Measurements from ENCODE around the gene PSMB5.

The PSMB5 gene

DNA sequence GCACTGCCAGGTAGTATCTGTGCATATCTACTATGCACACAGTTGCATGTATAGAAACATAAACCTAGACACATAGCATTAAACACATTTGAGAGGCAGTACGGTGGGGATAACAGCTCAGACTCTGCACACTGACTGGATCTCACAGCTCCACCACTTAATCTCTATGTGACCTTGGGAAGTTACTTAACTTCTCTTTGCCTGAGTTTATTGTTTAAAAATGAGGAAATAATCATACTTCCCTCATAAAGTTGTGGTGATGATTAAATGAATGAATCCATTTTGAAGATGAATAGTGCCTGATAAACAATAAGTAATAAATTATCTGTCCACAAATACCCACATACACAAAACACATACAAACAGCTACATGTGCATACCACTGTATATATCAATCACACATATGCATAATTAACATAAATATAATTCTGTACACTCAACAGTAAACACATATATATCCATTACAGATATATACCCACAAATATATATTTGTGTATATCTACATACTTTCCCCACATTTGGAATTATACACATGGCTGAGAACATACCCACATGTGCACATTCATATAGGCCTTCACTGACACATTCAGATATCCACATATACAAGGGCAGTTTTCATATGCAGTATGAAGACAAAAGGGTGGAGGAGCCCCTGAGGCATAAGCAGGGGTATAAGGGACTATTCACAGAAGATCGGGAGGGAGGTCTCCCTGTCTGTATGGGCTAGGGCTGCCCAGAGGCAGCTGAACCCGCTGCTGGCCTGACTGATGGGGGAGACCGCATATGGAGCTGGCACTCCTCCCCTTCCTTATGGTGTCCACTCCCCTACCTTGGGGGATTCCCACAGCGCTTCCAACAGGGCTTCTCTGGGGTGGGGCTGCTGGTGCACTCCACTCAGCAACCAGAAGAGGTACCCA lies 16.7 kb upstream of the PSMB5 start:
- WGBS, 2 donors (ENCODE audit: extremely low coverage in 2 of 2, insufficient read length in 2 of 2, insufficient replicate concordance in 1 of 2), result no CpG with 5 or more reads among the region's 5 CpGs
- Histone ChIP-seq H3K4me3 (ENCODE audit: low read length in 2 of 2) (no peak overlapping the region), H2BK5ac (ENCODE audit: low read length) (no peak overlapping the region), H3K18ac (ENCODE audit: low read length) (no peak overlapping the region), H3K4me2 (ENCODE audit: insufficient read depth, low read length, poor library complexity, severe bottlenecking) (no peak overlapping the region), H3K4me1 (ENCODE audit: control insufficient read depth in 2 of 2, insufficient read depth in 1 of 2, low read depth in 1 of 2, low read length in 2 of 2) (peaks cover 1 to 6% of the 10 kb centered on the region in 2 donors), H3K23ac (ENCODE audit: low read depth, low read length, poor library complexity) (no peak overlapping the region), H3K9ac (ENCODE audit: low read depth, low read length, poor library complexity) (no peak overlapping the region), H3K4ac (ENCODE audit: low read length) (no peak overlapping the region), H4K8ac (ENCODE audit: low read depth, low read length) (no peak overlapping the region), H2BK120ac (ENCODE audit: low read depth, low read length) (no peak overlapping the region), H2AK5ac (ENCODE audit: low read depth, low read length) (no peak overlapping the region), H4K91ac (ENCODE audit: low read depth, low read length, poor library complexity) (no peak overlapping the region), H2BK15ac (ENCODE audit: low read length) (no peak overlapping the region), H2BK12ac (ENCODE audit: low read length) (no peak overlapping the region), H3K79me1 (ENCODE audit: low read depth, low read length) (peaks cover 9% of the 10 kb centered on the region), H3K36me3 (replicated peaks in 1 of 2; ENCODE audit: control insufficient read depth in 2 of 2, insufficient read depth in 2 of 2, low read length in 2 of 2) (peaks cover 38 to 79% of the 10 kb centered on the region in 2 donors), H3K9me3 (replicated peaks in 1 of 2; ENCODE audit: control insufficient read depth in 2 of 2, insufficient read depth in 1 of 2, low read depth in 1 of 2, low read length in 2 of 2) (peaks cover 3 to 9% of the 10 kb centered on the region in 2 donors), H3K14ac (ENCODE audit: low read length) (no peak overlapping the region), H3K27me3 (ENCODE audit: control insufficient read depth in 3 of 3, insufficient read depth in 3 of 3, low read depth in 1 of 3, low read length in 3 of 3) (no peaks in the 10 kb centered on the region), H2AFZ (ENCODE audit: low read length) (no peak overlapping the region), H3K27ac (replicated peaks; ENCODE audit: low read length) (no peak overlapping the region)
- DNase-seq (ENCODE audit: low spot score), result no peak

DNA sequence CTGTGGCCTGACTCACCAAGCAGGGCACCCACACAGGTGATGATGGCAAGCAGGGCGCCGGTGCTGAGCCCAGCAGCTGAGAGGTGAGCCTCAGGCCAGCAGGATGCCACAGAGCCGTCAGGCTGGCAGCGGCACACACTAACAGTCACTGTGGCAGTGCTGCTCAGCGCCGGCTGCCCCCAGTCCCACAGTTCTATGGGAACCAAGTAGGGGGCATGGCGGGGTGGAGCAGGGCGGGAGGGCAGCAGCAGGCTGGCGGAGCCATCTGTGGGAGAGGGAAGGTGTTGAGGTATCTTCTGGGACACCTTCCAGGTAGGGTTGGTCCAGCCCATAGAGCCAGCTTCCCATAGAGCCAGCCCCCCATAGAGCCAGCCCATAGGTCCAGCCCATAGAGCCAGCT lies 14.3 kb upstream of the PSMB5 start:
- Histone ChIP-seq H3K4me2 (ENCODE audit: insufficient read depth, low read length, poor library complexity, severe bottlenecking) (no peak overlapping the region), H3K18ac (ENCODE audit: low read length) (no peak overlapping the region), H4K91ac (ENCODE audit: low read depth, low read length, poor library complexity) (no peak overlapping the region), H4K8ac (ENCODE audit: low read depth, low read length) (no peak overlapping the region), H3K36me3 (replicated peaks in 1 of 2; ENCODE audit: control insufficient read depth in 2 of 2, insufficient read depth in 2 of 2, low read length in 2 of 2) (peaks cover 34 to 65% of the 10 kb centered on the region in 2 donors), H3K27me3 (ENCODE audit: control insufficient read depth in 3 of 3, insufficient read depth in 3 of 3, low read depth in 1 of 3, low read length in 3 of 3) (no peaks in the 10 kb centered on the region), H3K27ac (replicated peaks; ENCODE audit: low read length) (no peak overlapping the region), H3K4me1 (ENCODE audit: control insufficient read depth in 2 of 2, insufficient read depth in 1 of 2, low read depth in 1 of 2, low read length in 2 of 2) (peaks cover 1 to 3% of the 10 kb centered on the region in 2 donors), H3K79me1 (ENCODE audit: low read depth, low read length) (peaks cover 3% of the 10 kb centered on the region), H3K23ac (ENCODE audit: low read depth, low read length, poor library complexity) (peak overlapping the region; percentile 6), H2BK120ac (ENCODE audit: low read depth, low read length) (no peak overlapping the region), H3K4ac (ENCODE audit: low read length) (no peak overlapping the region), H3K9me3 (replicated peaks in 1 of 2; ENCODE audit: control insufficient read depth in 2 of 2, insufficient read depth in 1 of 2, low read depth in 1 of 2, low read length in 2 of 2) (peaks cover 3 to 9% of the 10 kb centered on the region in 2 donors), H2AK5ac (ENCODE audit: low read depth, low read length) (no peak overlapping the region), H2BK5ac (ENCODE audit: low read length) (no peak overlapping the region), H3K4me3 (ENCODE audit: low read length in 2 of 2) (no peak overlapping the region), H2BK15ac (ENCODE audit: low read length) (no peak overlapping the region), H3K14ac (ENCODE audit: low read length) (no peak overlapping the region), H3K9ac (ENCODE audit: low read depth, low read length, poor library complexity) (no peak overlapping the region), H2BK12ac (ENCODE audit: low read length) (no peak overlapping the region), H2AFZ (ENCODE audit: low read length) (no peak overlapping the region)
- DNase-seq (ENCODE audit: low spot score), result no peak
- WGBS, 2 donors (ENCODE audit: extremely low coverage in 2 of 2, insufficient read length in 2 of 2, insufficient replicate concordance in 1 of 2), result no CpG with 5 or more reads among the region's 9 CpGs

GRCh38 chr14:23047751-23048693 lies 13.3 kb upstream of the PSMB5 start:
- no peak overlapping the region for H4K8ac ChIP-seq (ENCODE audit: low read depth, low read length)
- H2AFZ ChIP-seq (ENCODE audit: low read length), result no peak overlapping the region
- no peaks in the 10 kb centered on the region for H3K27me3 ChIP-seq (ENCODE audit: control insufficient read depth in 3 of 3, insufficient read depth in 3 of 3, low read depth in 1 of 3, low read length in 3 of 3)
- WGBS, 2 donors (ENCODE audit: extremely low coverage in 2 of 2, insufficient read length in 2 of 2, insufficient replicate concordance in 1 of 2), result no CpG with 5 or more reads among the region's 85 CpGs
- H2AK5ac ChIP-seq (ENCODE audit: low read depth, low read length), result no peak overlapping the region
- no peak overlapping the region for H3K4me3 ChIP-seq (ENCODE audit: low read length in 2 of 2)
- H2BK120ac ChIP-seq (ENCODE audit: low read depth, low read length), result no peak overlapping the region
- H3K9ac ChIP-seq (ENCODE audit: low read depth, low read length, poor library complexity), result no peak overlapping the region
- no peak overlapping the region for H3K4ac ChIP-seq (ENCODE audit: low read length)
- H3K4me2 ChIP-seq (ENCODE audit: insufficient read depth, low read length, poor library complexity, severe bottlenecking), result no peak overlapping the region
- H2BK12ac ChIP-seq (ENCODE audit: low read length), result no peak overlapping the region
- H3K18ac ChIP-seq (ENCODE audit: low read length), result no peak overlapping the region
- H3K36me3 ChIP-seq (replicated peaks in 1 of 2; ENCODE audit: control insufficient read depth in 2 of 2, insufficient read depth in 2 of 2, low read length in 2 of 2), result peaks cover 24 to 55% of the 10 kb centered on the region in 2 donors
- H3K23ac ChIP-seq (ENCODE audit: low read depth, low read length, poor library complexity), result peak overlapping the region; percentile 21
- H2BK5ac ChIP-seq (ENCODE audit: low read length), result no peak overlapping the region
- peaks cover 3% of the 10 kb centered on the region for H3K79me1 ChIP-seq (ENCODE audit: low read depth, low read length)
- no peak overlapping the region for H3K14ac ChIP-seq (ENCODE audit: low read length)
- peaks cover 5 to 6% of the 10 kb centered on the region in 2 donors for H3K4me1 ChIP-seq (ENCODE audit: control insufficient read depth in 2 of 2, insufficient read depth in 1 of 2, low read depth in 1 of 2, low read length in 2 of 2)
- no peak overlapping the region for H2BK15ac ChIP-seq (ENCODE audit: low read length)
- peaks cover 3 to 9% of the 10 kb centered on the region in 2 donors for H3K9me3 ChIP-seq (replicated peaks in 1 of 2; ENCODE audit: control insufficient read depth in 2 of 2, insufficient read depth in 1 of 2, low read depth in 1 of 2, low read length in 2 of 2)
- H4K91ac ChIP-seq (ENCODE audit: low read depth, low read length, poor library complexity), result no peak overlapping the region
- H3K27ac ChIP-seq (replicated peaks; ENCODE audit: low read length), result no peak overlapping the region
- DNase-seq (ENCODE audit: low spot score), result no peak
